ENCODE measurements around the gene C2orf76. TPM values are rescaled to one million over a fixed set of nuclear protein-coding genes. Genes with fewer than 3 reads are reported as not detected.

The C2orf76 gene
- polyA plus RNA-seq, 2 of the 4 experiments (the other 2 are of a cell fraction): 16.6 to 34.3 TPM

- WGBS (ENCODE audit: missing lambda C conversion rate): 72% methylated on average over 4 of the region's 4 CpGs
- FAIRE-seq (no peak), DNase-seq (ENCODE audit: low read depth in 1 of 2, low spot score in 1 of 2) (no peak), ATAC-seq (no peak)
- no peaks in the 10 kb centered on the region for H3K9me3 ChIP-seq
- no peak overlapping the region for H3K4me3 ChIP-seq
- H3K4me1 ChIP-seq: no peaks in the 10 kb centered on the region
- CTCF ChIA-PET: no interaction called here
- TF ChIP-seq RAD21 (conservative IDR thresholded peaks at IDR 0.05 in 1 of 2, IDR thresholded peaks at IDR 0.05 in 1 of 2): no peak
- TF ChIP-seq, protein P1, sequence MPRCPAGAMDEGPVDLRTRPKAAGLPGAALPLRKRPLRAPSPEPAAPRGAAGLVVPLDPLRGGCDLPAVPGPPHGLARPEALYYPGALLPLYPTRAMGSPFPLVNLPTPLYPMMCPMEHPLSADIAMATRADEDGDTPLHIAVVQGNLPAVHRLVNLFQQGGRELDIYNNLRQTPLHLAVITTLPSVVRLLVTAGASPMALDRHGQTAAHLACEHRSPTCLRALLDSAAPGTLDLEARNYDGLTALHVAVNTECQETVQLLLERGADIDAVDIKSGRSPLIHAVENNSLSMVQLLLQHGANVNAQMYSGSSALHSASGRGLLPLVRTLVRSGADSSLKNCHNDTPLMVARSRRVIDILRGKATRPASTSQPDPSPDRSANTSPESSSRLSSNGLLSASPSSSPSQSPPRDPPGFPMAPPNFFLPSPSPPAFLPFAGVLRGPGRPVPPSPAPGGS (IDR thresholded peaks at IDR 0.05): no peak
- TF ChIP-seq HOXA7 (CRISPR knock-in tag; IDR thresholded peaks at IDR 0.05): no peak
- TF ChIP-seq BHLHE40 (IDR thresholded peaks at IDR 0.05; ENCODE audit: low read depth, low read length): no peak
- POLR2A ChIA-PET: no interaction called here
- H3K4me2 ChIP-seq: no peak overlapping the region
- H3K27ac ChIP-seq: no peak overlapping the region
Measured at GRCh38 chr2:119315241-119315925, 51.3 kb downstream of the C2orf76 start.

DNA sequence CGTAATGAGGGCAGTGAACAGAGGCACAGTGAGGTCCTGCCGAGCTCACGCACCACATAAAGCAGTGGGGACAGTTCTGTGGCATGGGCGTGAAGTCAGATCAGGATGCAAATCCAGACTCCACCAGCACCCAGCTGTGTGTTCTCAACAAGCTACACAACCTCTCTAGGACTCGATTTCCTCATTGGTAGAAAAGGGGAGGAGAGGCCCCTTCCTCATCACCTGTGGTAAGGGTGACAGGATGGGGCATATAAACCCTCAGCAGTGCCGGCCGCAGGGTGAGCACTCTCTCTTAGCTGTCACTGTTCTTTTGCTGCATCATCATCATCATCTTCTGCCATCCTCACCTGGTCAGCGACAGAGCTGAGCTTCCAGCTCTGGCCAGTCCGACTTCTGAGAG lies 54.8 kb downstream of the C2orf76 start:
- no peak for ATAC-seq
- TF ChIP-seq HOXB5 (CRISPR knock-in tag; IDR thresholded peaks at IDR 0.05) (no peak), SREBF2 (IDR thresholded peaks at IDR 0.05) (no peak), POLR2A (IDR thresholded peaks at IDR 0.05; ENCODE audit: low read length) (no peak), RCOR1 (IDR thresholded peaks at IDR 0.05; ENCODE audit: low read depth, low read length) (no peak), PHF8 (IDR thresholded peaks at IDR 0.05; ENCODE audit: borderline replicate concordance, low read depth) (no peak), ZSCAN20 (CRISPR knock-in tag; IDR thresholded peaks at IDR 0.05) (no peak), FOSL2 (IDR thresholded peaks at IDR 0.05) (no peak), FOSL2 (CRISPR knock-in tag; IDR thresholded peaks at IDR 0.05) (no peak)
- FAIRE-seq: no peak
- Histone ChIP-seq H3K27ac (no peak overlapping the region), H3K4me1 (no peaks in the 10 kb centered on the region), H3K9me3 (no peaks in the 10 kb centered on the region), H3K4me3 (no peak overlapping the region), H3K4me2 (no peak overlapping the region)
- 80% methylated on average over 9 of the region's 9 CpGs for WGBS (ENCODE audit: missing lambda C conversion rate)
- ChIA-PET CTCF (interaction anchor here (0.9 to 4.2 kb wide), 5 partner anchors 22 to 456 kb away, joined by 3 to 20 read pairs (median 3); no protein-coding TSS in a partner anchor), POLR2A (no interaction called here)
- no peak for DNase-seq (ENCODE audit: low read depth in 1 of 2, low spot score in 1 of 2)

- ChIA-PET POLR2A (no interaction called here), CTCF (interaction anchor here (0.9 to 4.2 kb wide), 7 partner anchors 21 to 456 kb away, joined by 3 to 20 read pairs (median 3); no protein-coding TSS in a partner anchor)
- ATAC-seq (no peak), DNase-seq (ENCODE audit: low read depth in 1 of 2, low spot score in 1 of 2) (no peak), FAIRE-seq (no peak)
- Histone ChIP-seq H3K4me2 (no peak overlapping the region), H3K4me1 (no peaks in the 10 kb centered on the region), H3K9me3 (no peaks in the 10 kb centered on the region), H3K4me3 (no peak overlapping the region), H3K27ac (no peak overlapping the region)
- TF ChIP-seq CHD4 (IDR thresholded peaks at IDR 0.05; ENCODE audit: borderline replicate concordance) (no peak), ESRRA (IDR thresholded peaks at IDR 0.05; ENCODE audit: borderline replicate concordance, low read length) (no peak), JUNB (IDR thresholded peaks at IDR 0.05) (no peak), MAX (IDR thresholded peaks at IDR 0.05) (no peak)
- 82% methylated on average over 5 of the region's 5 CpGs for WGBS (ENCODE audit: missing lambda C conversion rate)
Measured at GRCh38 chr2:119311371-119311770, 55.3 kb downstream of the C2orf76 start.

GRCh38 chr2:119308793-119309330 lies 57.8 kb downstream of the C2orf76 start:
- ChIA-PET CTCF (interaction anchor here (0.8 to 4.2 kb wide), 6 partner anchors 14 to 426 kb away, joined by 3 to 20 read pairs (median 3); no protein-coding TSS in a partner anchor), POLR2A (no interaction called here)
- Histone ChIP-seq H3K4me3 (no peak overlapping the region), H3K4me2 (no peak overlapping the region), H3K27ac (no peak overlapping the region), H3K9me3 (no peaks in the 10 kb centered on the region), H3K4me1 (no peaks in the 10 kb centered on the region)
- no peak for DNase-seq (ENCODE audit: low read depth in 1 of 2, low spot score in 1 of 2)
- FAIRE-seq: no peak
- WGBS (ENCODE audit: missing lambda C conversion rate): 90% methylated on average over 4 of the region's 4 CpGs
- ATAC-seq: no peak
- TF ChIP-seq HOXB13 (CRISPR knock-in tag; IDR thresholded peaks at IDR 0.05; ENCODE audit: low read depth) (no peak), SMC3 (IDR thresholded peaks at IDR 0.05) (no peak), HOXA7 (CRISPR knock-in tag; IDR thresholded peaks at IDR 0.05) (no peak), HEYL (CRISPR knock-in tag; IDR thresholded peaks at IDR 0.05) (no peak)

Measured in A549 (cell line).